BJ (cell line): ENCODE data around the gene CLCN5. TPM values are rescaled to one million over a fixed set of nuclear protein-coding genes. Genes with fewer than 3 reads are reported as not detected.

Experiments used
- CTCF ChIA-PET: fragments of 350-600 bp; formaldehyde crosslinking; extraction: SDS; loops from one replicate; lab custom pipeline; 2021; ENCODE audit warnings: antibody characterized with exemption, inconsistent platforms; lab: Yijun Ruan, JAX
- POLR2A ChIA-PET: fragments of 300-600 bp; sonication (Branson Sonifier 250); formaldehyde crosslinking; extraction: SDS; loops from one replicate; lab custom pipeline; 2021; ENCODE audit warnings: antibody characterized with exemption; lab: Charles Lee
- DNase-seq: peaks from one replicate; pipeline ENCODE4 v3.0.0-alpha.2; 2011; ENCODE audit warnings: low read depth
- H3K27me3 ChIP-seq: 2 replicates; pipeline ENCODE4 v1.6.0; 2011; ENCODE audit warnings: low read length; ENCODE audit not compliant: control insufficient read depth, insufficient read depth
- H3K36me3 ChIP-seq: 2 replicates; pipeline ENCODE4 v1.5.1; 2011; ENCODE audit warnings: low read length; ENCODE audit not compliant: control insufficient read depth, insufficient read depth
- H3K4me3 ChIP-seq: 2 replicates; pipeline ENCODE4 v1.5.1; 2011; ENCODE audit warnings: low read depth, mild to moderate bottlenecking, control low read depth, low read length
- CTCF ChIP-seq: IDR thresholded peaks from 2 replicates; pipeline ENCODE4 v1.5.1; 2011; ENCODE audit warnings: low read depth, mild to moderate bottlenecking, control low read depth, inconsistent platforms, low read length, moderate library complexity; ENCODE audit not compliant: insufficient read depth
- polyA plus RNA-seq: library from polyadenylated mRNA; depleted of rRNA; stranded (reverse); fragments of >200 nt; gene quantifications from 2 replicates; pipeline ENCODE4 v1.2.3, GENCODE V29; 2011

Gene CLCN5
- polyA plus RNA-seq, 1 experiment: 1.3 TPM

DNA sequence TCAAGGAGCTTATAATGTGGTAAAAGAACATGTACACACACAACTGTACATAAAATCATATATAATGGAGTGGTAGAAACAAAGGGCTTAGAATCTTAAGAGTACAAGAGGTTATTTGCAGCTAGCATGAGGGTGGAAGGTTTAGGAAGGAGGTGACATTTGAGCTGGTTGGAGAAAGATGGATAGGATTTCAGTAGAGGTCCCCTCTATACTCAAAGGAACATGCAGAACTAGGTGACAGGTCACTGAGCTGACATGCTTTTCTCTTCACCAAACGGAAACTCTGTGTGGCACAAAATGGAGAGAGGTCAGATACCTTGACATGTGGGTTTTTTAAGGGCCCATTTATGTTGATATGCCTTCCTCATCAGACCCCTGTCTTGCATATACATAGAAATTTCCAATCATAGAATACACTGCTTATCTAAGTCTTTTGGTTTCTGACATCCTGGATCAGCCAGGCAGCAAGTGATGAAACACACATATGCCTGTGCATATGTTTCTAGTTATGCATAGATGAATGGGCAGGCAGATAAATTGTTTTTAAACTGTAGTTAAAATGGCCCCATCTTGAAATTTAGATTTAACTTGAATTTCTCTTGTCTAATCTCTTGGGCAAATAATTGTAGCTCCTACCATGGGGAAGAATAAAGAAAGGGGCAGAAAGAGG is 29.3 kb downstream of the CLCN5 start:
- POLR2A ChIA-PET: no interaction called here
- no peaks in the 10 kb centered on the region for H3K27me3 ChIP-seq
- CTCF ChIA-PET: no interaction called here
- no peaks in the 10 kb centered on the region for H3K36me3 ChIP-seq
- no peak for DNase-seq
- TF ChIP-seq CTCF: no peak
- H3K4me3 ChIP-seq: no peak overlapping the region

- no peak for TF ChIP-seq CTCF
- Histone ChIP-seq H3K27me3 (no peaks in the 10 kb centered on the region), H3K36me3 (no peaks in the 10 kb centered on the region), H3K4me3 (no peak overlapping the region)
- CTCF ChIA-PET: no interaction called here
- POLR2A ChIA-PET: no interaction called here
- no peak for DNase-seq
Observed at GRCh38 chrX:49956313-49956712, 33.9 kb downstream of the CLCN5 start.

DNA sequence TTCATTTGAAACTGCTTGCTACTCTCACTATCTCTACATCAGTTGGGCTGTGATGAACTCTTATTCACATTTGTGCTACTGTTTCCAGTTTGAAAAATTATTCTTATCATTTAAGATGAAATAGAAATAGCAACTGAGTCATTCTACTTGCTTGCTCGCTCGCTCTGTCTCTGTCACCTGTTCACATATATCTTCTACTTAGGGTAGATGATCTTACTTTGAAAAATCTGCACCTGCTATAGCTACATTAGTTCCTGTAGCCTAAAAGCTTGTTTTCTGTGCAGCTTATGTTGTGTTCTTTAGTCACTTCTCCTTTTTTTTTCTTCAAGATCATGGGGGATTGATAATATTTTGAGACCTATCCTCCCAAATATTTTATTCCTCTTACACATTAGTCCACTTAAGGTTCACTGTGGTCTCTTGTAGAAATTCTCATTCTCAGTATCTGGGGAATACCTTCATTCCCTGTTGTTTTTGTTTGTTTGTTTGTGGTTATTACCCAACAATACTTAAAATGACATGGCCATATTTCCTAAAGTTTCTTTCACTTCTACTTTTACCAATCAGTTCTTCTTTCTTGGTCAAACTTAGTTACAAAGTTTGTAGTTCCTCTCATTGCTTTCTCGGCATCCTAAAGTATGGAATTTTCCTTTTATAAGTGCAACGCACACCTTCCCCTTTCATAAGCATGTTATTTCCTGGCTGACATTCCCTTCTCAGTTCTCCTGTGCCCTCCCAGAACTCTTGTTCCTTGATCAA is 36.5 kb downstream of the CLCN5 start:
- H3K36me3 ChIP-seq: no peaks in the 10 kb centered on the region
- H3K4me3 ChIP-seq: no peak overlapping the region
- TF ChIP-seq CTCF: no peak
- no peaks in the 10 kb centered on the region for H3K27me3 ChIP-seq
- ChIA-PET CTCF (no interaction called here), POLR2A (no interaction called here)
- DNase-seq: no peak

- CTCF ChIA-PET: no interaction called here
- POLR2A ChIA-PET: no interaction called here
Observed at GRCh38 chrX:49959602-49960001, 37.2 kb downstream of the CLCN5 start.

More at GRCh38 chrX:49959602-49960001, 37.2 kb downstream of the CLCN5 start:
- no peak for DNase-seq
- no peak overlapping the region for H3K4me3 ChIP-seq
- no peaks in the 10 kb centered on the region for H3K27me3 ChIP-seq
- TF ChIP-seq CTCF: no peak
- no peaks in the 10 kb centered on the region for H3K36me3 ChIP-seq
